ENCODE results near the gene FRS2. TPM values are rescaled to one million over a fixed set of nuclear protein-coding genes. Genes with fewer than 3 reads are reported as not detected.

Gene FRS2
- total RNA-seq, 4 donors from 2014 or later, result 36.5 to 60.3 (median 43.8) TPM

GRCh38 chr12:69556383-69556782 lies 86.2 kb downstream of the FRS2 start:
- Histone ChIP-seq H3K27me3 (no peaks in the 10 kb centered on the region), H3K4me3 (no peak overlapping the region), H3K9me3 (no peaks in the 10 kb centered on the region), H3K4me1 (peaks cover 0 to 32% (median 23%) of the 10 kb centered on the region in 4 donors), H3K27ac (replicated peaks in 1 of 4) (no peak overlapping the region), H3K36me3 (no peaks in the 10 kb centered on the region)
- intact Hi-C loops (cut with DNase I), result no loop called here
- 91% methylated on average over 9 of the region's 9 CpGs for WGBS
- TF ChIP-seq EP300 (IDR thresholded peaks at IDR 0.05) (no peak), CTCF (IDR thresholded peaks at IDR 0.05) (no peak), POLR2A (IDR thresholded peaks at IDR 0.05; ENCODE audit: low read depth) (no peak), POLR2AphosphoS5 (IDR thresholded peaks at IDR 0.05) (no peak)
- no peak for DNase-seq (ENCODE audit: extremely low spot score)

GRCh38 chr12:69563166-69563762 lies 93.1 kb downstream of the FRS2 start:
- Histone ChIP-seq H3K4me3 (no peak overlapping the region), H3K4me1 (peaks cover 0 to 13% (median 3%) of the 10 kb centered on the region in 4 donors), H3K9me3 (no peaks in the 10 kb centered on the region), H3K36me3 (peaks cover 6 to 22% (median 13%) of the 10 kb centered on the region in 4 donors), H3K27me3 (no peaks in the 10 kb centered on the region), H3K27ac (replicated peaks in 1 of 4) (no peak overlapping the region)
- WGBS, result 90% methylated on average over 2 of the region's 2 CpGs
- no peak for DNase-seq (ENCODE audit: extremely low spot score)
- intact Hi-C loops (cut with DNase I), result no loop called here
- TF ChIP-seq CTCF (IDR thresholded peaks at IDR 0.05), result no peak
- TF ChIP-seq POLR2AphosphoS5 (IDR thresholded peaks at IDR 0.05), result no peak
- TF ChIP-seq EP300 (IDR thresholded peaks at IDR 0.05), result no peak
- TF ChIP-seq POLR2A (IDR thresholded peaks at IDR 0.05; ENCODE audit: low read depth), result no peak

- TF ChIP-seq CTCF (IDR thresholded peaks at IDR 0.05) (no peak), POLR2A (IDR thresholded peaks at IDR 0.05; ENCODE audit: low read depth) (no peak), EP300 (IDR thresholded peaks at IDR 0.05) (no peak), POLR2AphosphoS5 (IDR thresholded peaks at IDR 0.05) (no peak)
- Histone ChIP-seq H3K4me1 (peaks cover 0 to 5% (median 0%) of the 10 kb centered on the region in 4 donors), H3K4me3 (no peak overlapping the region), H3K9me3 (no peaks in the 10 kb centered on the region), H3K27ac (replicated peaks in 1 of 4) (no peak overlapping the region), H3K36me3 (peaks cover 10 to 38% (median 22%) of the 10 kb centered on the region in 4 donors), H3K27me3 (no peaks in the 10 kb centered on the region)
- intact Hi-C loops (cut with DNase I), result loop anchor here (5.0 kb wide), 1 partner anchor 149 kb away; no protein-coding TSS in a partner anchor
- DNase-seq (ENCODE audit: extremely low spot score), result no peak
- WGBS, result 86% methylated on average over 3 of the region's 3 CpGs
Measured at GRCh38 chr12:69566603-69567002, 96.4 kb downstream of the FRS2 start.

- WGBS, result 73% methylated on average over 4 of the region's 4 CpGs
Measured at GRCh38 chr12:69569236-69569635, 99.0 kb downstream of the FRS2 start.

More at GRCh38 chr12:69569236-69569635, 99.0 kb downstream of the FRS2 start:
- Histone ChIP-seq H3K9me3 (no peaks in the 10 kb centered on the region), H3K4me3 (no peak overlapping the region), H3K27me3 (no peaks in the 10 kb centered on the region), H3K27ac (replicated peaks in 1 of 4) (no peak overlapping the region), H3K4me1 (peaks cover 0 to 5% (median 0%) of the 10 kb centered on the region in 4 donors), H3K36me3 (peaks cover 19 to 49% (median 32%) of the 10 kb centered on the region in 4 donors)
- no peak for DNase-seq (ENCODE audit: extremely low spot score)
- TF ChIP-seq POLR2A (IDR thresholded peaks at IDR 0.05; ENCODE audit: low read depth) (no peak), EP300 (IDR thresholded peaks at IDR 0.05) (no peak), CTCF (IDR thresholded peaks at IDR 0.05) (no peak), POLR2AphosphoS5 (IDR thresholded peaks at IDR 0.05) (no peak)
- intact Hi-C loops (cut with DNase I), result loop anchor here (5.0 kb wide), 1 partner anchor 152 kb away; no protein-coding TSS in a partner anchor
